ENCODE data around the gene CCDC61. TPM values are rescaled to one million over a fixed set of nuclear protein-coding genes. Genes with fewer than 3 reads are reported as not detected.

CCDC61 gene
- total and polyA plus RNA-seq, 8 donors = 4.9 to 19.9 (median 9.0) TPM

- H3K4me3 ChIP-seq = no peak within 1 kb of the TSS
- FAIRE-seq (no peak), DNase-seq (no peak), ATAC-seq (peak in 2 of 4 donors; percentile 21 to 34)
- no peaks in the 10 kb centered on the region for H3K4me1 ChIP-seq
- no peaks in the 10 kb centered on the region for H3K9me3 ChIP-seq
- H3K27ac ChIP-seq = no peak within 1 kb of the TSS
- TF ChIP-seq, protein P1, sequence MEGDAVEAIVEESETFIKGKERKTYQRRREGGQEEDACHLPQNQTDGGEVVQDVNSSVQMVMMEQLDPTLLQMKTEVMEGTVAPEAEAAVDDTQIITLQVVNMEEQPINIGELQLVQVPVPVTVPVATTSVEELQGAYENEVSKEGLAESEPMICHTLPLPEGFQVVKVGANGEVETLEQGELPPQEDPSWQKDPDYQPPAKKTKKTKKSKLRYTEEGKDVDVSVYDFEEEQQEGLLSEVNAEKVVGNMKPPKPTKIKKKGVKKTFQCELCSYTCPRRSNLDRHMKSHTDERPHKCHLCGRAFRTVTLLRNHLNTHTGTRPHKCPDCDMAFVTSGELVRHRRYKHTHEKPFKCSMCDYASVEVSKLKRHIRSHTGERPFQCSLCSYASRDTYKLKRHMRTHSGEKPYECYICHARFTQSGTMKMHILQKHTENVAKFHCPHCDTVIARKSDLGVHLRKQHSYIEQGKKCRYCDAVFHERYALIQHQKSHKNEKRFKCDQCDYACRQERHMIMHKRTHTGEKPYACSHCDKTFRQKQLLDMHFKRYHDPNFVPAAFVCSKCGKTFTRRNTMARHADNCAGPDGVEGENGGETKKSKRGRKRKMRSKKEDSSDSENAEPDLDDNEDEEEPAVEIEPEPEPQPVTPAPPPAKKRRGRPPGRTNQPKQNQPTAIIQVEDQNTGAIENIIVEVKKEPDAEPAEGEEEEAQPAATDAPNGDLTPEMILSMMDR (IDR thresholded peaks at IDR 0.05) = no peak
- H3K27me3 ChIP-seq = peaks cover 0 to 14% (median 2%) of the 10 kb centered on the region in 4 donors
- WGBS, 2 donors = 18 to 23% methylated on average over 46 to 47 of the region's 47 CpGs
- intact Hi-C loops (cut with DNase I) = loop anchor here in 1 of 3 donors (10.0 kb wide), 1 partner anchor 242 kb away; no protein-coding TSS in a partner anchor
- H3K36me3 ChIP-seq = no peaks in the 10 kb centered on the region
These were observed 27.4 kb downstream of the CCDC61 start, which contains the start of gene PGLYRP1 for GRCh38 chr19:46022431-46023310. PGLYRP1 (minus strand) TSS chr19:46023053; CDS start chr19:46023021, 32 bp downstream.

DNA sequence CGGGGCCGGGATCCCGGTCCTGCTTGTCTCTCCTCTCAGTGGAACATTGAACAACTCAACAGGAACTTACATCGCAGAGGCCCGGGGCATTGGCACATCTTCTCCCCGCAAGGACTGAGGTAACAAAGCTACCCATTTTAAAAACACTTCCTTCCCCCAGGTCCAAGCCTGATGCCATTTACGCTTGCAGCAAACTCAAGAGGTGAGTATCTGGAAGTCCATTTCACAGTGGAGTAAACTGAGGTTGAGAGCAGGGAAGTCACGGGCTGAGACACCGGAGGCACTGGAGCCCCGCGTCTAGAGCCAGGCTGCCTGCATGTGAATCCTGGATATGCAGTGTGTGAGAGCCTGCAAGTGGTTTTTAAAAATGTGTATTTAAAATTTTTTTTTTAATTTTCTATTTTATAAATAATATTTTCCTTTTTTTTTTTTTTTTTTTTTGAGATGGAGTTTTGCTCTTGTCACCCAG, 28.1 kb downstream of the CCDC61 start:
- Histone ChIP-seq H3K27me3 (peaks cover 0 to 14% (median 2%) of the 10 kb centered on the region in 4 donors), H3K4me3 (no peak overlapping the region), H3K36me3 (no peaks in the 10 kb centered on the region), H3K27ac (no peak overlapping the region), H3K4me1 (no peaks in the 10 kb centered on the region), H3K9me3 (no peaks in the 10 kb centered on the region)
- WGBS, 2 donors = 50 to 58% methylated on average over 11 of the region's 11 CpGs
- TF ChIP-seq, protein P1 (IDR thresholded peaks at IDR 0.05) = no peak
- DNase-seq (no peak), FAIRE-seq (no peak), ATAC-seq (no peak)
- intact Hi-C loops (cut with DNase I) = loop anchor here in 1 of 3 donors (10.0 kb wide), 1 partner anchor 241 kb away; no protein-coding TSS in a partner anchor

DNA sequence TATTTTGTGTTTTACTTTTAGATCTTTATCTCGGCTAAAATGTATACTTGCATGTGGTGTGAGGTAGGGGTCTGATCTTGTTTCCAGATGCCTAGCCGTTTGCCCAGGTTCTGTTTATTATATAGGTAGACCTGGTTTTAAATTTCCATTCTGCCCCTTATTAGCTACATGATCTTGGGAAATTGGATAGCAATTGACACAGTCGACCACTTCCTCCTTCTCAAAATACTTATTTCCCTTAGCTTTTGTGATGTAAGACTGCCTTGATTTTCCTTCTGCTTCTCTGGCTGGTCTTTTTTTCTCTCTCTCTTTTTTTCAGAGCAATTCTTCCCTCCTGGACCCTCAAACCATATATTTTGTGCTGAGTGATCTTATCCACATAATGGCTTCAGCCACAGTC, 30.6 kb downstream of the CCDC61 start:
- Histone ChIP-seq H3K27ac (no peak overlapping the region), H3K9me3 (no peaks in the 10 kb centered on the region), H3K36me3 (no peaks in the 10 kb centered on the region), H3K4me1 (no peaks in the 10 kb centered on the region), H3K4me3 (no peak overlapping the region), H3K27me3 (peaks cover 0 to 14% (median 2%) of the 10 kb centered on the region in 4 donors)
- FAIRE-seq (no peak), ATAC-seq (no peak), DNase-seq (no peak)
- 50 to 73% methylated on average over 3 of the region's 3 CpGs for WGBS, 2 donors
- intact Hi-C loops (cut with DNase I) = loop anchor here in 1 of 3 donors (10.0 kb wide), 1 partner anchor 239 kb away; no protein-coding TSS in a partner anchor
- TF ChIP-seq, protein P1 (IDR thresholded peaks at IDR 0.05) = no peak

DNA sequence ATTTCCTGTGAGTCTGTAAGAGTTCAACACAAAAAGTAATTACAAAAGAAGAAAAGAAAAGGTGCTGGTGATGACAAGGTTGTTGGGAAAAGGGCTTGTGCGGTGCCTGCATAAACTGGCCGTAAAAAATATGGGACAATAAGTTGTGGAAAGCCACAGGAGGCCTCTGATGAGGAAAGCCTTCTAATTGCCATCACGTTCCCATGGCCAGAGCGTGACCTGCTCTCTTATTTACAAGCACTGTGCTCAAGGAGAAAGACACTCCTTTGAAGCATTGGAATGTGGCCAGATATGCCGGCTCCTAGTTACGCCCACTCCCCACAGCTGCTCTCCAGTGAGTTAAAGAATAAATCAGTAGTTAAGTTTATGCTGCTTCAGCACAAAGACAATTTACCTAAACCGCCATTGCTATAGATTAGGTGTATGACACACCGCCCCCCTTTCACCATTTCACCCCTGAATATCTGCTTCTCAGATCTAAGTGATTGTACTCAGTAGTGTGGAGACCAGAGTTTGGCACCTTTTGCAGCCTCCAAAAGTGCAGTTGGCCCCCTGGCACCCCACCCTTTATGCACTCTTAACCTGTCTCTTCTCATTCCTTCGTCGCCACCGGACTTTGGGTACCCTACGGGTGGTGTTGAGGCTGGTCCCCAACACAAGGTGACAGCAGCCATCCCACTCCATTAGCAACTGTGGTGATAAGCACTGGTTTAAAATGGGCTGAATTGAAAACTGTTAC, 35.7 kb downstream of the CCDC61 start:
- intact Hi-C loops (cut with DNase I) = no loop called here
- Histone ChIP-seq H3K27ac (no peak overlapping the region), H3K4me3 (no peak overlapping the region), H3K36me3 (no peaks in the 10 kb centered on the region), H3K4me1 (no peaks in the 10 kb centered on the region), H3K27me3 (peaks cover 0 to under 1% (median 0%) of the 10 kb centered on the region in 4 donors), H3K9me3 (no peaks in the 10 kb centered on the region)
- DNase-seq = no peak
- 55% methylated on average over 12 of the region's 12 CpGs for WGBS, 2 donors
- FAIRE-seq = no peak
- TF ChIP-seq, protein P1 (IDR thresholded peaks at IDR 0.05) = no peak
- no peak for ATAC-seq

All from pancreas (tissue), 10 donors.